Activated CD8-positive, alpha-beta memory T cell treated with anti-CD3 and anti-CD28 coated beads for 24 hours (primary cell): ENCODE results near the gene OR10G8.
"Not testable (repeated sequence)": the region's sequence is repeated elsewhere in the genome, so short reads cannot be mapped to it uniquely, and the experiment has no call there.

ENCODE experiments used
- DNase-seq: peaks from one replicate; pipeline ENCODE4 v3.0.0-alpha.2; 2020

Gene OR10G8

GRCh38 chr11:124026498-124026897, at the start of gene OR10G8:
Gene OR10G8 (plus strand): TSS chr11:124026798. CDS start chr11:124029623, 2,825 bp downstream.
- no peak for DNase-seq

- DNase-seq = no peak
Measured at GRCh38 chr11:123977731-123978347, 48.8 kb upstream of the OR10G8 start, which contains the start of gene OR10S1. Gene OR10S1 (minus strand): TSS chr11:123977781. CDS start chr11:123977664, 117 bp downstream.

- DNase-seq = no peak
Measured at GRCh38 chr11:123979311-123979710, 47.3 kb upstream of the OR10G8 start.

GRCh38 chr11:123995119-123995518, 31.5 kb upstream of the OR10G8 start, which contains the start of gene OR10G6:
Gene OR10G6 (minus strand): TSS chr11:123995161. CDS start chr11:123995161, 0 bp downstream.
- no peak for DNase-seq

GRCh38 chr11:124012697-124013096, 13.9 kb upstream of the OR10G8 start, which contains the start of gene OR10G4:
Gene OR10G4 (plus strand): TSS chr11:124012997. CDS start chr11:124015575, 2,578 bp downstream.
- no peak for DNase-seq

- DNase-seq = not testable (repeated sequence)
Measured at GRCh38 chr11:124015837-124016236, 10.8 kb upstream of the OR10G8 start.

GRCh38 chr11:124036666-124037065, 10.1 kb downstream of the OR10G8 start:
- no peak for DNase-seq

GRCh38 chr11:124039557-124039956, 13.0 kb downstream of the OR10G8 start:
- DNase-seq = no peak

GRCh38 chr11:124041254-124041653, 14.7 kb downstream of the OR10G8 start, which contains the start of gene OR10G7:
Gene OR10G7 (minus strand): TSS chr11:124041325. CDS start chr11:124039001, 2,324 bp downstream.
- no peak for DNase-seq

GRCh38 chr11:124043420-124043819, 16.8 kb downstream of the OR10G8 start:
- no peak for DNase-seq

- DNase-seq = no peak
Measured at GRCh38 chr11:124050748-124051147, 24.1 kb downstream of the OR10G8 start.

GRCh38 chr11:124052966-124053365, 26.4 kb downstream of the OR10G8 start:
- no peak for DNase-seq

GRCh38 chr11:124068601-124069110, 42.1 kb downstream of the OR10G8 start:
- DNase-seq = no peak

GRCh38 chr11:124069429-124070401, 43.1 kb downstream of the OR10G8 start:
- no peak for DNase-seq

GRCh38 chr11:124070915-124071622, 44.5 kb downstream of the OR10G8 start:
- DNase-seq = peak; percentile 84

- no peak for DNase-seq
Measured at GRCh38 chr11:124071623-124071948, 45.0 kb downstream of the OR10G8 start.

- DNase-seq = no peak
Measured at GRCh38 chr11:124072147-124072546, 45.5 kb downstream of the OR10G8 start.

GRCh38 chr11:124074554-124074953, 48.0 kb downstream of the OR10G8 start:
- DNase-seq = no peak

- no peak for DNase-seq
Measured at GRCh38 chr11:124075492-124075840, 48.9 kb downstream of the OR10G8 start.

- DNase-seq = no peak
Measured at GRCh38 chr11:124075841-124076651, 49.4 kb downstream of the OR10G8 start.

- no peak for DNase-seq
Measured at GRCh38 chr11:124077266-124077665, 50.7 kb downstream of the OR10G8 start.

- DNase-seq = no peak
Measured at GRCh38 chr11:124078591-124078990, 52.0 kb downstream of the OR10G8 start.
